Mucosa of gallbladder (tissue), 1 donor: Measurements from ENCODE around the gene EEF2K. TPM values are rescaled to one million over a fixed set of nuclear protein-coding genes. Genes with fewer than 3 reads are reported as not detected.

Experiments
- DNase-seq: peaks from one replicate; pipeline ENCODE4 v3.0.0-alpha.2; 2020; ENCODE audit warnings: low spot score
- total RNA-seq: library from RNA; stranded (reverse); gene quantifications from one replicate; pipeline ENCODE4 v1.2.1, GENCODE V29; 2021
- donor health status: DM: no; HTN: no; CAD: no.

Gene EEF2K
- total RNA-seq, 1 donor from 2014 or later = 30.2 TPM

DNA sequence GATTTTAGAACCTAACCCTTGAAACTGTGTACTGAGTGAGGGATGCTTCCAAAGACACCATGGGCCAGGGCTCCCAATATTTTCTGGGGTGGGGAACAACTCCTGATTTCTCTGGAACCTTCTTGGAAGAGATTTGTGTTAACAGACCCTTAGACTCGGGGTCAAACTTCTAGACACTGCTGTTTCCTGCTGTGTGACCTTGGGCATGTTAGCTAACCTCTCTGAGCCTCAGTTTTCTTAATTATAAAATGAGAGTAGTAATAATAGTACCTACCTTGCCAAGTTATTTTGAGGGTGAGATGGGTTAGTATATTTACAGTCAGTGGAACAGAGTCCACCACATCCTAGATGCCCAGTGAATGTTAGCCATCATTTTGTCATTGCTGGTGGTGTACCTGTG, 109.9 kb downstream of the EEF2K start:
- DNase-seq = no peak

DNA sequence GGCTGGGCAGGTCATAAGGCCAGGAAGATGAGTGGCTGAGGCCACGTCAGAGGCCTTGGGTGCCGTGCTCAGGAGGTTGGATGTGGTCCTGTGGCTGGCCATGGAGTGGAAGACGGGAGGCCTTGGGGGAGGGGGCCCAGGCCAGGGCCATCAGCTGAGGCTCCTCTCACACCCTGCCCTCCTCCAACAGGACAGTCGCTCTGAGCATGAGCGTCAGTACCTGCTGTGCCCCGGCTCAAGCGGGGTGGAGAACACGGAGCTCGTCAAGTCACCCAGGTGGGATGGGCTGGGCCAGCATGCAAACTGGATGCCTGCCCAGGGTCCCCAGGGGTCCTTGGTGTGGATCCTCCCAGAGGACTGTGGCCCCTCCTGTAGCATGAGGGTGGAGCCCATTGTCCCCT, 110.3 kb downstream of the EEF2K start:
- DNase-seq = no peak

DNA sequence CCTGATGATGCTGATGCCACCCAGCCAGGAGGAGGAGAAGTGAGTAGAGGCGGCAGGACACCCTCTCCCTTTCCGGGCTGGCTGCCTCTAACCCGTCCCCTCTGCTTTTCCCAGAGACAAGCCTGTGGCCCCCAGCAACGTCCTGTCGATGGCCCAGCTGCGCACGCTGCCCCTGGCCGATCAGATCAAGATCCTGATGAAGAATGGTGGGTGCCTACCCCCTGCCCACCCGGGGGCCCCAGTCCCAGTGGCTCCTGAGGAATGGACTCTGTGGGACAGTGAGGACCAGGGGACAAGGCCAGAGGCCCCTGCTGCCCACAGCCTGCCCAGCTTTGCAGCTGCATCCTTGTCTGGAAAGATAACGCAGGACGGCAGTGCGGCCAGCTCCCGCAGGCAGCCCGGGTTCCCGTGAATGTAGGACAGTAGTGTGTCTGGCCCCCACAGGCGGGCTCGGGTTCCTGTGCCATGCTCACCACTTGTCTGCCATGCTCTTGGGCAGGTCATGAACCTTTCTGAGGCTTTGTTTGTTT, 111.0 kb downstream of the EEF2K start:
- DNase-seq = no peak

DNA sequence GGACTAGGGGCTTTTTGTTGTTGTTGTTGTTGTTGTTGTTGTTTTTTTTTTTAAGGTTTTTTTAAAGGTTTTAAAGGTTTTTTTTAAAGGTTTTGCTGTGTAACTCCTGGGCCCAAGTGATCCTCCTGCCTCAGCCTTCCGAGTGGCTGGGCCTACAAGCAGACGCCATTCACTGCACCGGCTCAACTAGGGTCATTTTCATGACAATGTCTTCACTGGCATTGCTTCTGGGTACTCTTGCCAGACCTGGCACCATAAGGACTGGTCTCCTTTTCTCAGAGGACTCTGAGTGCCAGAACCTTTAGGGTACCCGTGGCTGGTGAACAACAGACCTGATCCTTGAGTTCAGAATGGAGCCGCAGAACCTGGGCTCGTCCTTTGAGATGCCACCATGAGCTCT, 111.5 kb downstream of the EEF2K start:
- no peak for DNase-seq

DNA sequence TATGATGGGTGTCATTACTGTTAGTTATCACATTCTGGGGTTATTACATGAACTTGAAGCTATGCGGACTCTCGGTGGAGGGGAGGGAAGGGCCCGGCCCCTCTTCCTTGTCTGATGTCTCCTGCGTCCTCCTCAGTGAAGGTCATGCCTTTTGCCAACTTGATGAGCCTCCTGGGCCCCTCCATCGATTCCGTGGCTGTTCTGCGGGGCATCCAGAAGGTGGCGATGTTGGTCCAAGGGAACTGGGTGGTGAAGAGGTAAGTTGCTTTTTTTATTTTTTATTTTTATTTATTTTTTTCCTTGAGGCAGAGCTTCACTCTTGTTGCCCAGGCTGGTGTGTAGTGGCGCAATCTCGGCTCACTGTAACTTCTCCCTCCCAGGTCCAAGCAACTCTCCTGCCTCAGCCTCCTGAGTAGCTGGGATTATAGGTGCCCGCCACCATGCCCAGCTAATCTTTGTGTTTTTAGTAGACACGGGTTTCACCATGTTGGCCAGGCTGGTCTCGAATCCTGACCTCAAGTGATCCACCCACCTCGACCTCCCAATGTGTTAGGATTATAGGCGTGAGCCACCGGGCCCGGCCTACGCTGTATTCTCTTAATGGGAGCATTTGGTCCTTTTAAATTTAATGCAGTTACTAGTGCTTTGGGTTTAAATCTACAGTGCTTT, 112.7 kb downstream of the EEF2K start:
- no peak for DNase-seq

DNA sequence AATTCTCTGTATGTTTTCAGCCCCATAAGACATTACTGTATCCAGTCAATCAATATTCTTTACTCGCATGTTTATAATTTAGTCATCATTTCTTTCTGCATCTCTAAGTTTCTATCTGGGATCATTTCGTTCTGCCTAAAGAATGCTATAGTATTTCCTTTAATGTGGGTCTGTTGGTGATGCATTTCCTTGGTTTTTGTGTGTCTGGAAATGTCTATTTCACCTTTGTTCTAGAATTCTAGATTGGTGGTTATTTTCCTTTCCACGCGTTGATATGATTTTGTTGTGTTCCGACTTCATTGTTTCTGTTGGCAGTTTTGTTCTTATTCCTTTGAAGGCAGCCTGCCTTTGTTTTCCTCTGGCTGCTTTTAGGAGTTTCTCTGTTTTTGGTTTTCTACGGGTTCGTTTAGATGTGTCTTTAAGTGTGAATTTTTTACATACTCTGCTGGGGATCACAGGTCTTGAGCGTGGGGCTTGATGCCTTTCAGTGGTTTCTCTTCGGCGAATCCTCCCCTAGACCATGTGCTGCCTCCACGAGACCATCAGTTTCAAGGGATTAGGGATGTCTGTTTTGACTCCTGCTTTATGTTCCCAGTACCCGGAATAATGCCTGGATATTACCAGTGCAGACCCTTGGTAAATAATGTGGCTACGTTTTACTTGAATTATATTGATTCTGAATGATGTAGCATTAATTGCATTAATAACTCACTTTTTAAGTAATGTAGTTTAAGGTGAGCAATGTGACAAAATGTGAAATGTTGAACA, 114.7 kb downstream of the EEF2K start:
- DNase-seq = no peak

DNA sequence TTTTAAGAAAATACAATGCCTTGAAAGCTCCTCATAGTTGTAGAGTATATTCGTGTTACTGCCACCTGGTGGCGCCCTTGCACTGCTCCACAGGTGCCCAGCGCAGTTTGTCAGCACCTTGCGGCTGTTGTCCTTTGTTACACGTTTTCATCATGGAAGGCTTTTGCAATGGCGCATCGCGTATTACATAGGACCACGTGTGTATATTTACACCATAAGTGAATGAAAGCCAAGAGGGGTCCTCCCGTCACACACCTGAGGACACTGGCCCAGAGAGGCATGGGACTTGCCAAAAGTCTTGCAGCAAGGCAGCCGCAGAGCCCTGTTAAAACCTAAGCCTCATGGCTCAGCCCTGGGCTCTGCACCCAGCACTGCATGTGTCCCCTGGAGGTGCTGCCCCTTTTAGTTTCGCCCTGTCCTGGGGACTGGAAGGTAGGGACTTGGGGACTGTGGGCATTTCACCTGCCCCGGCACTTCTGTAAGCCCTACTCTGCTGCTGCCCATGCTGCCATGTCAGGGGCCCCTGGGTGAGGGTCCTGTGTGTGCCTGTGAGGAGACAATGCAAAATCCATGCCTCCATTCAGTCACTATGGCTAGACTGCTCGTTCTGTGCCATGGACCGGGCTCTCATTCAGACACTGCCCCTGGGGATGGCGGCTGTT, 115.4 kb downstream of the EEF2K start:
- DNase-seq = peak; percentile 69

DNA sequence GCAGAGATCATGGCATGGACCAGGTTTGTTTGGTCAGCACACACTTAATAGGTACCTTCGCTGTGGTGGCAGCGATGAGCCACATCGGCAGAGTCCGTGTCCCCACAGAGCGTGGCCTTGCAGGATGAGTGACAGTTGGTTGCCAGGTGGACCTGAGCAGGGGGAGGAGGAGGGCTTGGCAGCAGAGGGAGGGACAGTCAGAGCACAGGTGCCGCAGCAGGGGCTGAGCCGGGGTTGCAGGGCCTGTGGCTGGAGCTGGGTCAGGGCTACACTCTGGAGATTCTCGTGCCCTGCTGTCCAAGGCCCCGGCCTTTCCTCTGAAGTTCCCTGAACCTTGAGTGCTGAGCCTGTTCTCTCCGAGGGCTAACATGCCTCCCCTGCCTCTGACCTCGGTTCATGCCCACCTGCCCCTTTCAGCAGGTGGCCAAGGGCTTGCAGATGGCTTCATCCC, 116.0 kb downstream of the EEF2K start:
- no peak for DNase-seq

DNA sequence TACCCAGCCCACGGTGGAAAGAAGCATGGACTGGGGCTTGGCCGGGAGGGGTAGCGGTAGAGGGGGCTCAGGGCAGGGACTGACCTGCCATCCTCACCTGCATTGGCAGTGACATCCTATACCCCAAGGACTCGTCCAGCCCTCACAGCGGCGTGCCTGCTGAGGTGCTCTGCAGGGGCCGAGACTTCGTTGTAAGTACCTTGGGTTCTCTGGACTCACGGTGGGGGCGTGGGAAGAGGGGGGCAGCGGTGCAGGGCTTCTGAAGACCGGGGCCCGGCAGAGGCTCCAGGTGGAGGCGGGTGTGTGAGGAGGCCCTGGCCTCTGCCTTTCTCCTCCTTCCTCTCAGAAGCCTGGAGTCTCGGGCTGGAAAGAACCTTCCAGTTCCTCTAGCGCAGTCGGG, 116.7 kb downstream of the EEF2K start:
- no peak for DNase-seq

DNA sequence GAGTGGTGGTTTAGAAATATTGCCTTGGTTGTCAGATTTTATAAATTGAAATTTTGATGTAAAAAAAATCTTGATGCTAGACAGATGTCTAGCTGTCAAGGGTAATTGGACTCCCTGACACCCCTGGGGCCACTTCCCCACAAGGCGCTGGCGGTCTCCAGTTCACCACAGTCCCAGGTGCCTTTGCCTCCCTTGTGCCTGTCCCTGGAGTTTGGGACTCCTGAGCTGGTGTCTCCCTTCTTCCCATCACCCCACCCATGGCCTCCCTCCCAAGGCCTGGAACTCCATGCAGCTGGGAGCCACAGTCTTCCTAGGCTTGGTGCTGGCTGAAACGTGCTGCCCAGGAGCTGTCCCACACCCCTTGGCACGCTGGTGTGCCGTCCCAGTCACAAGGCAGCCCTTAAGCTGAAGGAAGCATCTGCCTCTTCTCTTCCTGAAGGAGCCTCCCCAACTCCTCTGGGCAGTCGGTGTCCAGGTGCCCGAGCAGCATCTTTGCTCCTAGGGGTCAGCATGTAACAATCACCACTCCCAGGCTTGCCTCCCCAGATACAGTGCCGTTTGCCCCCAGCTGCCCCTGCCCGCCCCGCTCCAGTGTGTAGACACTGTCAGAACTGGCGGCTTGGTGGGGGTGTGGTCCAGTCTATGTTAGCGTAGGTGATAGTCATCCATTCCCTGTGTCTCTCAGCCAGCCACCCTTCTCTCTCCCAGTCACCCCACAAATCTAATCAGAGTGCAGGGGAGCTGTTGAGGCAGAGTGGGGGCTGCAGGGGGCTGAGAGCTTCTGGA, 117.3 kb downstream of the EEF2K start:
- DNase-seq = no peak

DNA sequence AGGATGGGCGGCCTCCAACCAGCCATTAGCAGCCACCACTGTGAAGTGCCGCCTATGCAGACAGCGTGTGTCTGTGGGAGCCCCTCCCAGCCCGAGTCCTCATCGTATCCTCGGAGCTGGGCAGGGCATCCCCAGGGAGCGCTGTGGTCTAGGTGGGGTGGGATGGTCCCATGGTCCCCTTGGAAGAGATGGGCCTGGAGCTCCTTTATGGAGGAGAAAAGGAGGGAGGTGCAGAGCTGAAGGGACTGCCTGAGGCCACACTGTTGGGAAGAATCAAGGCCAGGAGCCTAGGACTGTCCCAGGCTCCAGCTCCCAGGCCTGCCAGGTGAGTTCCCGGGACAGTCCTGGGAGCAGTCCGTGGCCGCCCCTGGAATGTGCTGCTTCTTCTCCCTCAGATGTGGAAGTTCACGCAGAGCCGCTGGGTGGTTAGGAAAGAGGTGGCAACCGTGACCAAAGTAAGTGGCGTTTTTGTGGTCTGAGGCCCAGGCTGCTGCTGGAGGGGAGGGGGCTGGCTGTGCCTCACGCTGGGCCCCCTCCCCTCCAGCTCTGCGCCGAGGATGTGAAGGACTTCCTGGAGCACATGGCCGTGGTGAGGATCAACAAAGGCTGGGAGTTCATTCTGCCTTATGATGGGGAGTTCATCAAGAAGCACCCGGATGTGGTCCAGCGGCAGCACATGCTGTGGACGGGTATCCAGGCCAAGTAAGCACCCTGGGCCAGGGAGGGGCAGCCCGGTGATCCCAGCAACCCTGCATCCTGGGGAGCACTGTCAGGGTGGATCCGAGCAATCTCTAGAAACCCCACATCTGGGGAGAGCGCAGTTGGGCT, 118.1 kb downstream of the EEF2K start:
- no peak for DNase-seq

DNA sequence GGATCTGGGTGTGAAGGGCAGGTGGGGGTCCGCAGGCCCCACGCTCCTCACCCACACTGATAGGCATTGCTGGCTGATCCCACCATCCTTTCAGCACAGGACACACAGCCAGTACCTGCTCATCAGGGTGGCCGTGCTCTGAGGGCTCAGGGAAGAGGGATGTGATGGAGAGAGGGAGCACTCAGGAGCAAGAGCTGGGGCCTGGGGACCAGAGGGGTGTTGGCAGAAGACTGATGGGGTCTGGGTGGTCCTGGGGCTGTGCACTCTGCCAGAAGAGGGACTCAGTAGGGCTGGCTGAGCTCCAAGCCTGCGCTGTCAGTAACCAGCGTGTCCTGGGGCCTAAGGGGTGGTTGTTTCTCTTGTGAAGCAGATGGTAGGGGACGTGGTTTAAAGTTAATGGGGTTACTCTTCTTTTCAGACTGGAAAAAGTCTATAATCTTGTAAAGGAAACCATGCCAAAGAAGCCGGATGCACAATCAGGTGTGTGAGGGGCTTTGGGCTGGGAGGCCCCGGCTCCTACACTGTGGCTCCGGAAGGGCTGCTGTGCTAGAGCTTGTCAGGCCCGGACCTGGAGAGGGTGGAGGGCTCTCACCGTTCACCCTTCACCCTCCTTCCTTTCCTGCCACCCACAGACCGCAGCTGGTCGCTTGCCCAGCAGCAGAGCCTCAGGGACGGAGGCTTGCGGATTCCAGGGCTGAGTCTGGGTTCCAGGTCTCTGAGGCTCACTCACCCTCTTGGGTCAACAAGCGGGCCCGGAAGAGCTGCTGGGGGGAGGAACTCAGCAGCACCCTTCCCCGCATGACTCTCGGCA, 118.9 kb downstream of the EEF2K start:
- DNase-seq = no peak

DNA sequence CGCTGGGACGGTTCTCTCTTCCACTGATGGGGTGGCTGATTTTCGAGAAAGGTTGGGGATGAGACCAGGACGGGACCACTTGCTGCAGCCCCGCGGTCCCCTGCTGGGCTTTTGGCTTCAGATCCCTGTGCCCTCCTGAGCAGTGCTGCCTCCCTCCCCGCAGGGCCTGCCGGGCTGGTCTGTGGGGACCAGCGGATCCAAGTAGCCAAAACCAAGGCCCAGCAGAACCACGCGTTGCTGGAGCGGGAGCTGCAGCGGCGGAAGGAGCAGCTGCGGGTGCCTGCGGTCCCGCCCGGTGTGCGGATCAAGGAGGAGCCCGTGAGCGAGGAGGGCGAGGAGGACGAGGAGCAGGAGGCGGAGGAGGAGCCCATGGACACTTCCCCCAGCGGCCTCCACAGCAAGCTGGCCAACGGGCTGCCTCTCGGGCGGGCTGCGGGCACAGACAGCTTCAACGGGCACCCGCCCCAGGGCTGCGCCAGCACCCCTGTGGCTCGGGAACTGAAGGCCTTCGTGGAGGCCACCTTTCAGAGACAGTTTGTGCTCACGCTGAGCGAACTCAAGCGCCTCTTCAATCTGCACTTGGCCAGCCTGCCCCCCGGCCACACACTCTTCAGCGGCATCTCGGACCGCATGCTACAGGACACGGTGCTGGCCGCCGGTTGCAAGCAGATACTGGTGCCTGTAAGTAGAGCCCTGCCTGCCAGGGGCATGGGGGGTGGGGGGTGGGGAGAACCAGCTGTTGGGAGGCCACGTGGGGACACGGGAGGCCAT, 119.7 kb downstream of the EEF2K start:
- DNase-seq = no peak

DNA sequence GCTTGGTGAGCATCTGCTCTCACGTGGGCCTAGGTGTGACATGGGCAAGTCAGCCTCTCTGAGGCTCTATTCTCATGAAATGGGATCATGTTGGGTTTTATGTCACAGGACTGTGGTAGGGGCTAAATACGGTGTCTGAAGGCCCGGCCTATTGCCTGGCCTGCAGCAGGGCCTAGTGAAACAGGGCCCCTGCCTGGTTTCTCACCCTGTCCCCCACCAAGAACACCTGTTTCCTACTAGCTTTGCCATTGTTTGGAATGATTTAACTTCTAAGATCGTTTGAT, 120.2 kb downstream of the EEF2K start:
- no peak for DNase-seq

DNA sequence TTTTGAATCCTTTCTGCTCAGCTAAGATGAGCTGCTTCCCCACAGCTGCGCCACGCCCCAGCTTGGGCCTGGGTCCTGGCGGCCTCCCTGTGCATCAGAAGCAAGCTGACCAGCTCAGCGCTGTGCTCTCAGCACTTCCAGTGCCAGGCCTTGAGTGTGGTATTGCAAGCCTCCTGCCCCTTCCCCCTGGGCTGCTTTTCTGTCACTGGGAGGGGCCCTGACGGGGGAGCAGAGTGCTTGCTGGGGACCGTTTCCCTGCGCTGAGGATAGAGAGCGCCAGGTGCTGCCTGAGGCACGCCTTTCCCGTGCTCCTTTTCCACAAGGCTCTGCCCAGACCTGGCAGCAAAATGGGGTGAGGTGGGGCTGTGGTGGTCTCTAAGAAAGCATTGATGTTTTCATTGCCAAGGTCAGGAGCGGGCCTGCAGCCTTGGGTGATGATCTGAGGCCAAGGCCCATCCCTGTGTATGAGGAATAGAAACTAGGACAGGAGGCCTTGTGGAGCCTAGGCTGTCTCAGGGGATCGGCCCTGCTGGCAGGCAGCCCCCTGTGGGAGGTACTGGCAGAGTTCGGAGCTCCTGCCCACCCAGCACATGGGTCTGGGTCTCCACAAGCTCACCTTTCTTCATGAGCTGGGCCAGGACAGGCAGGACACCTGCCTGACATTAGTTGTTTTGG, 120.8 kb downstream of the EEF2K start:
- DNase-seq = no peak

DNA sequence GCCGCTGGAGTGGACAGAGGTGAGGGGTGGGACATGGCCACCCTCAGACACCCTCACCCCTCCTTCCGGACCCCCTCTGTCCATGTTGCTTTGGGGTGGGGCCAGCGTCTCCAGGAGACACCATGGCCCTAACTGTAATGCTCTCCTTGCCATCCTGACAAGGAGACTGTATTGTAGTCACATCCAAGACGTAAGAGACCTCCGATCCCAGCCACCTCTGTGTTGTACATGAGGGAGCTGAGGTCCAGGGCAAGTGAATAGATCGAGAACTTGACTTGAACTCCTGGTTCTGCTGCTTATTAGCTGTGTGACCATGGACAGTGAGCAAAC, 121.3 kb downstream of the EEF2K start:
- no peak for DNase-seq

DNA sequence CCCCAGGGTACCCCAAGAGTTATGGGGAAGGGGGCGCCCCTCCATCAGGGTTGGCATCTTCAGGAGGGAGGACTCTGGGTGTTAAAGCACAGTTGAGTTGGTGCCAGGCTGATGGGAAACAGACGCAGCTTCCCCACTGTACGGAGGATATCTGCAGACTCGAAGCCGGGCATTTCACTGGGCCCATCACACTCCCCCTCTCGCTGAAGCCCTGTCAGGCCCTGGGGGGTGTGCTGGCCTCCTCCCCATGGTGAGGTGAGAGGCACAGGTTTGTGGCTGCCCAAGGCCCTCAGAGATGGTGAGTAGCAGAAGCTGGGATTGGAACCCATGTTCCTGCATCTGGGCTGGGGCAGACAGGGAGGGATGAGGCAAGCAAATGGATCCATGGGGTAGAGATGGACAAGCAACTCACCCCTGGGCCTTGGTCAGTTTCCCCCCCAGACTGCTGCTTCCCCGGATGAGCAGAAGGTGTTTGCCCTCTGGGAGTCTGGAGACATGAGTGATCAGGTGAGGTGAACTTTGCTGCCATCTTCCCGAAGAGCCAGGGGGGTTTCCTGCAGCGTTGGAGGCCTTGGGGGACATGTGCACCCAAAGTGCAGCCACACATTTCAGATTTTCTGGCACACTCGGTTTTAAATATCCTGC, 122.1 kb downstream of the EEF2K start:
- DNase-seq = no peak

DNA sequence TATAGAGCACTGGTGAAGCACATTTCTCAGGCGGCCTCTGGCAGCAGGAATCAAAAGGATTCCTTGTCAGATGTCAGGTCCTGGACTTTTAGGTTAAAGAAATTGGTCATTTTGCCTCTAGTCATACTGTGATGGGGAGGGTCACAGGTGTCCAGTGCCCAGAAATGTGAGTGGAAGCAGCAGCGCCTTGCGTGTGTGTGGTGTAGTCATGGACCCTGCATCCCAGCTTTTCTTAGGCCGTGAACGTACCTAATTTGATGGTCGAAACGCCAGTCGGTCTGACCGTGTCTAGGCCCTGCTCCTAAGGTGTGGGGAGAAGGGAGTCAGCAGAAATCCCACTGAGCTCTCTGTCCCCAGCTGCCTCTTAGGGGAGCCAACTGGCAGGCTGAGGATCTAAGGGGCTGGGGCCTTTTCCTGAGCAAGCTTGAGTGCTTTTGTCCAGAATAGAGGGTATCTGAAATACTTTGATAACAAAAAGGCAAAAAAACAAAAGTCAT, 123.2 kb downstream of the EEF2K start:
- DNase-seq = no peak
